GM06990 (cell line): Measurements from ENCODE around the gene HOXA5.

Source experiments
- DNase-seq: peaks from one replicate; pipeline ENCODE4 v3.0.0-alpha.2; 2011; ENCODE audit not compliant: insufficient read length; ENCODE audit errors: extremely low read depth
- H3K27me3 ChIP-seq: replicated peaks from 2 replicates; pipeline ENCODE4 v1.6.0; 2011; ENCODE audit warnings: low read length; ENCODE audit not compliant: control insufficient read depth, insufficient read depth
- H3K36me3 ChIP-seq: 2 replicates; pipeline ENCODE4 v1.5.1; 2011; ENCODE audit warnings: low read length; ENCODE audit not compliant: control insufficient read depth, insufficient read depth
- H3K4me3 ChIP-seq: replicated peaks from 2 replicates; pipeline ENCODE4 v1.5.1; 2011; ENCODE audit warnings: low read depth, mild to moderate bottlenecking, control low read depth, low read length
- TF ChIP-seq, protein P1 (sequence below): IDR thresholded peaks from 2 replicates; pipeline ENCODE4 v1.5.1; 2011; ENCODE audit warnings: low read length, control low read depth, mild to moderate bottlenecking, inconsistent platforms; ENCODE audit not compliant: insufficient read depth, poor library complexity, severe bottlenecking

Gene HOXA5

DNA sequence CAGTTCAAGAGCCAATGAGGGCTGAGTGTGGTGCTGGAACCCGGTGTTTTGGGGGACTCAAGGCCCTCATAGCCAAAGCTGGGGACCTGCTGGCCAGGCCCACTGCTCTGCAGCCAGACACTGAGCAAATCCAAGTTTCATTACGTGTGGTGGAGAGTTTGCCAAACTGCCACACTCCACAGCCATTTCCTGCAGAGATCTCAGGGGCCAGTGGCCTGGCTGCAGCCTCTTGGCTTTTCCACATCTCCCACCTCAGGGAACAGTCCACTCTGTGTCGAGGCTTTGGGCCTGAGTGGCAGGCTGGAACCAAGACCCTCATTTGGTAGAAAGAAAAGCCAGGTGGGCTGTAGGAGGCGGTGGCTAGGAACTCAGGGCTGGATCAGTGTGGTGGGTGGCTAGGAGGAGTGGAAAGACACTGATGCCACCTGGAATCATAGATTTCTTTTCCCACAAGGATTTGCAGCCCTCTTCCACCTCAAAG is 38.4 kb upstream of the HOXA5 start:
- H3K27me3 ChIP-seq, result peaks cover 6% of the 10 kb centered on the region
- TF ChIP-seq, protein P1, sequence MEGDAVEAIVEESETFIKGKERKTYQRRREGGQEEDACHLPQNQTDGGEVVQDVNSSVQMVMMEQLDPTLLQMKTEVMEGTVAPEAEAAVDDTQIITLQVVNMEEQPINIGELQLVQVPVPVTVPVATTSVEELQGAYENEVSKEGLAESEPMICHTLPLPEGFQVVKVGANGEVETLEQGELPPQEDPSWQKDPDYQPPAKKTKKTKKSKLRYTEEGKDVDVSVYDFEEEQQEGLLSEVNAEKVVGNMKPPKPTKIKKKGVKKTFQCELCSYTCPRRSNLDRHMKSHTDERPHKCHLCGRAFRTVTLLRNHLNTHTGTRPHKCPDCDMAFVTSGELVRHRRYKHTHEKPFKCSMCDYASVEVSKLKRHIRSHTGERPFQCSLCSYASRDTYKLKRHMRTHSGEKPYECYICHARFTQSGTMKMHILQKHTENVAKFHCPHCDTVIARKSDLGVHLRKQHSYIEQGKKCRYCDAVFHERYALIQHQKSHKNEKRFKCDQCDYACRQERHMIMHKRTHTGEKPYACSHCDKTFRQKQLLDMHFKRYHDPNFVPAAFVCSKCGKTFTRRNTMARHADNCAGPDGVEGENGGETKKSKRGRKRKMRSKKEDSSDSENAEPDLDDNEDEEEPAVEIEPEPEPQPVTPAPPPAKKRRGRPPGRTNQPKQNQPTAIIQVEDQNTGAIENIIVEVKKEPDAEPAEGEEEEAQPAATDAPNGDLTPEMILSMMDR, result no peak

GRCh38 chr7:27180431-27181420 is 37.2 kb upstream of the HOXA5 start:
- no peak overlapping the region for H3K4me3 ChIP-seq
- H3K27me3 ChIP-seq, result peaks cover 3% of the 10 kb centered on the region
- DNase-seq, result no peak
- TF ChIP-seq, protein P1, result no peak
- no peaks in the 10 kb centered on the region for H3K36me3 ChIP-seq

More for the DNA sequence above, 38.4 kb upstream of the HOXA5 start:
- Histone ChIP-seq H3K4me3 (no peak overlapping the region), H3K36me3 (no peaks in the 10 kb centered on the region)
- no peak for DNase-seq

GRCh38 chr7:27179503-27180430 is 36.3 kb upstream of the HOXA5 start:
- no peaks in the 10 kb centered on the region for H3K36me3 ChIP-seq
- no peak overlapping the region for H3K4me3 ChIP-seq
- H3K27me3 ChIP-seq, result peaks cover 5% of the 10 kb centered on the region; the same call in 1 of the 2 replicates
- no peak for DNase-seq
- TF ChIP-seq, protein P1, result peak; percentile 86

GRCh38 chr7:27179030-27179429 is 35.5 kb upstream of the HOXA5 start:
- no peak for DNase-seq
- TF ChIP-seq, protein P1, result no peak
- Histone ChIP-seq H3K4me3 (no peak overlapping the region), H3K27me3 (peaks cover 7% of the 10 kb centered on the region; the same call in 1 of the 2 replicates), H3K36me3 (no peaks in the 10 kb centered on the region)

DNA sequence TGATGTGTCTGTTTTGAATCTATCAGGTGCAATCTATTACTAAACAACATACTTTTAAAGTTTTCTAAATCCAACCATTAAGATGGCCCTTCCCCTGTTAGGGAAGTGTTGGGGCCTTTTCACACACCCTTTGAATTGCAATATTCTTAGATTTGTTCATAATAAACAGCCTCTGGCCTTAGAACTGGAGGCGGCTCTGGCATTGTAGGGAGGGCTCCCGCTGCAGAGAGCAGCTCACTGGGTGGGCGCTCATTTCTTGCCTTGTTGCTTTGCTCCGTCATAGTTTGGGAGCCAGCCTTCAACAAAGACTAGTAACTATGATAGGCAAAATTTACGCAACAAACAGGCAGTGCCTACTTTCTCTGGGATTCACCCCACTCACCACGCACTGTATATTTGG is 34.9 kb upstream of the HOXA5 start:
- peaks cover 7% of the 10 kb centered on the region; the same call in 1 of the 2 replicates for H3K27me3 ChIP-seq
- no peak overlapping the region for H3K4me3 ChIP-seq
- no peak for DNase-seq
- TF ChIP-seq, protein P1, result no peak
- no peaks in the 10 kb centered on the region for H3K36me3 ChIP-seq
